C4-2B (cell line): Measurements from ENCODE around the gene C9.
"Not testable (repeated sequence)": the region's sequence is repeated elsewhere in the genome, so short reads cannot be mapped to it uniquely, and the experiment has no call there.

ENCODE experiments used
- H3K27ac ChIP-seq: fragments of 450-650 bp; 2 replicates; pipeline ENCODE4 v1.5.1; 2017
- ZFX ChIP-seq: fragments of 450-650 bp; IDR thresholded peaks from 2 replicates; pipeline ENCODE4 v1.6.1; 2017
- TF ChIP-seq, protein P1 (sequence below): fragments of 450-650 bp; conservative IDR thresholded peaks from 2 replicates; pipeline ENCODE4 v1.5.1; 2017; ENCODE audit warnings: mild to moderate bottlenecking

The C9 gene

DNA sequence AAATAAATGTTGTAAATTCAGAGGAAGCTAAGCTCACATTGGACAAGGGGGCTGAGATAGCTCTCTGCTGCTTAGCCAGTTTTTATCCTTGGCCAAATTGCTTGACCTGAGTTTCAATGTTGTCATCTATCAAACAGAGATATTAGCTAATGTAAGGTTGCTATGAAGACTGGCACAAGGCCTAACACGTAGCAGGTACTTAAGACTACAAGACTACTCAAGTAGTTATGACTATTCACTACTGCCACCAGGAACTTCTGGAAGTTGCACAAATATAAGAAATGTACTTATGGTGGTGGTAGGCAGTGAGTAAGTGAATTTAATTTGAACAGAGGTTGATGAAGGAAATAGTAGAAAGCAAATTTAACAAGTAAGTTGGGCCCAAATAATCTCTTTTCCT is 127.6 kb downstream of the C9 start:
- TF ChIP-seq ZFX: no peak
- TF ChIP-seq, protein P1, sequence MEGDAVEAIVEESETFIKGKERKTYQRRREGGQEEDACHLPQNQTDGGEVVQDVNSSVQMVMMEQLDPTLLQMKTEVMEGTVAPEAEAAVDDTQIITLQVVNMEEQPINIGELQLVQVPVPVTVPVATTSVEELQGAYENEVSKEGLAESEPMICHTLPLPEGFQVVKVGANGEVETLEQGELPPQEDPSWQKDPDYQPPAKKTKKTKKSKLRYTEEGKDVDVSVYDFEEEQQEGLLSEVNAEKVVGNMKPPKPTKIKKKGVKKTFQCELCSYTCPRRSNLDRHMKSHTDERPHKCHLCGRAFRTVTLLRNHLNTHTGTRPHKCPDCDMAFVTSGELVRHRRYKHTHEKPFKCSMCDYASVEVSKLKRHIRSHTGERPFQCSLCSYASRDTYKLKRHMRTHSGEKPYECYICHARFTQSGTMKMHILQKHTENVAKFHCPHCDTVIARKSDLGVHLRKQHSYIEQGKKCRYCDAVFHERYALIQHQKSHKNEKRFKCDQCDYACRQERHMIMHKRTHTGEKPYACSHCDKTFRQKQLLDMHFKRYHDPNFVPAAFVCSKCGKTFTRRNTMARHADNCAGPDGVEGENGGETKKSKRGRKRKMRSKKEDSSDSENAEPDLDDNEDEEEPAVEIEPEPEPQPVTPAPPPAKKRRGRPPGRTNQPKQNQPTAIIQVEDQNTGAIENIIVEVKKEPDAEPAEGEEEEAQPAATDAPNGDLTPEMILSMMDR: no peak
- H3K27ac ChIP-seq: no peak overlapping the region

DNA sequence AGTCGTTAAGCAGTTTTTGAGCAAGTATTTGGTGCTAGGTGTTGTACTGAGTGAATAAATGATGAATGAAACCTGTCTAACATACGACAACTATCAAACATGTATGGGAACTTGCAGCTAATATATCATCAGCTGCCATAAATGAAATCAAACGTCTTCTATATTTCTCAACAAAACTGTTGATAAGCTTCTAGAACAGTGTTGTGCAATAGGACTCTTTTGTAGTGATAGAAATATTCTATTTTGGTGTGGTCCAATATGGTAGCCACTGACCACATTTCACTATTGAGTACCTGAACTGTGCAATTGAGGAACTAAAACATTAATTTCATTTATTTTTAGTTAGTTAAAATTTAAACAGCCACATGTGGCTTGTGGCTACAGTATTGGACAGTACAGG is 128.6 kb downstream of the C9 start:
- no peak for TF ChIP-seq ZFX
- TF ChIP-seq, protein P1: no peak

DNA sequence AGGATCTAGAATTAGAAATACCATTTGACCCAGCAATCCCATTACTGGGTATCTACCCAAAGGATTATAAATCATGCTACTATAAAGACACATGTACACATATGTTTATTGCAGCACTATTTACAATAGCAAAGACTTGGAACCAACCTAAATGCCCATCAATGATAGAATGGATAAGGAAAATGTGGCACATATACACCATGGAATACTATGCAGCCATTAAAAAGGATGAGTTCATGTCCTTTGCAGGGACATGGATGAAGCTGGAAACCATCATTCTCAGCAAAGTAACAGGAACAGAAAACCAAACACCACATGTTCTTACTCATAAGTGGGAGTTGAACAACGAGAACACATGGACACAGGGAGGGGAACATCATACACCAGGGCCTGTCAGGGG is 129.8 kb downstream of the C9 start:
- H3K27ac ChIP-seq: not testable (repeated sequence)

More for the DNA sequence above, 128.6 kb downstream of the C9 start:
- H3K27ac ChIP-seq: no peak overlapping the region
